CD14-positive monocyte (primary cell): ENCODE results near the gene RIMS1. TPM values are rescaled to one million over a fixed set of nuclear protein-coding genes. Genes with fewer than 3 reads are reported as not detected.

Source experiments
- DNase-seq, 3 donors: peaks; one replicate each; pipeline ENCODE4 v3.0.0-alpha.2; 2011 to 2022
- H2AFZ ChIP-seq: 2 replicates; pipeline ENCODE4 v1.6.0; 2012; ENCODE audit warnings: mild to moderate bottlenecking, low read depth, low read length, inconsistent platforms; ENCODE audit not compliant: insufficient read depth, poor library complexity, severe bottlenecking
- H3K27ac ChIP-seq, 2 donors: 1 replicate in 1 of 2; 2 replicates in 1 of 2; pipeline ENCODE4 v1.5.1; 2012 to 2013; ENCODE audit warnings: low read length in 2 of 2, control low read depth in 1 of 2, inconsistent platforms in 1 of 2, low read depth in 1 of 2, mild to moderate bottlenecking in 1 of 2
- H3K27me3 ChIP-seq, 2 donors: one replicate each; pipeline versions ENCODE4 v1.6.0 to v1.6.1; 2011 to 2013; ENCODE audit warnings: low read length in 2 of 2; ENCODE audit not compliant: control insufficient read depth in 2 of 2, insufficient read depth in 2 of 2
- H3K36me3 ChIP-seq, 2 donors: replicated peaks in 1 of 2; 1 replicate in 1 of 2; 2 replicates in 1 of 2; pipeline versions ENCODE4 v1.5.1 to v1.6.1; 2012 to 2013; ENCODE audit warnings: low read length in 2 of 2, control low read depth in 1 of 2, inconsistent platforms in 1 of 2, mild to moderate bottlenecking in 1 of 2; ENCODE audit not compliant: insufficient read depth in 2 of 2, control insufficient read depth in 1 of 2
- H3K4me1 ChIP-seq, 2 donors: 1 replicate in 1 of 2; 2 replicates in 1 of 2; pipeline versions ENCODE4 v1.5.1 to v1.6.1; 2012 to 2013; ENCODE audit warnings: low read length in 2 of 2, control low read depth in 1 of 2, inconsistent platforms in 1 of 2, mild to moderate bottlenecking in 1 of 2, moderate library complexity in 1 of 2; ENCODE audit not compliant: insufficient read depth in 2 of 2, control insufficient read depth in 1 of 2
- H3K4me2 ChIP-seq: replicated peaks from 2 replicates; pipeline ENCODE3; 2012; ENCODE audit warnings: low read length, moderate library complexity, mild to moderate bottlenecking; ENCODE audit not compliant: poor library complexity, severe bottlenecking; ENCODE audit errors: extremely low read depth
- H3K4me3 ChIP-seq, 3 experiments: fragments of 200-600 bp in 1 of 3; sonication (generic) in 1 of 3; replicated peaks in 1 of 3; 1 replicate in 2 of 3; 2 replicates in 1 of 3; pipeline ENCODE4 v1.5.1; 2011 to 2013; ENCODE audit warnings: low read length in 3 of 3, mild to moderate bottlenecking in 3 of 3, control low read depth in 2 of 3, low read depth in 2 of 3, inconsistent platforms in 1 of 3, moderate library complexity in 1 of 3
- H3K79me2 ChIP-seq: 2 replicates; pipeline ENCODE4 v1.6.0; 2012; ENCODE audit warnings: mild to moderate bottlenecking, control low read depth, inconsistent platforms, low read length, moderate library complexity; ENCODE audit not compliant: insufficient read depth
- H3K9ac ChIP-seq: 2 replicates; pipeline ENCODE4 v1.6.0; 2017; ENCODE audit warnings: low read length, mild to moderate bottlenecking; ENCODE audit not compliant: insufficient read depth, poor library complexity, severe bottlenecking
- H3K9me3 ChIP-seq, 2 donors: replicated peaks in 1 of 2; 1 replicate in 1 of 2; 2 replicates in 1 of 2; pipeline versions ENCODE4 v1.5.1 to v1.6.1; 2012 to 2013; ENCODE audit warnings: low read length in 2 of 2, control low read depth in 1 of 2; ENCODE audit not compliant: control insufficient read depth in 1 of 2, insufficient read depth in 1 of 2
- H4K20me1 ChIP-seq: 2 replicates; pipeline ENCODE4 v1.6.0; 2012; ENCODE audit warnings: mild to moderate bottlenecking, low read length, control low read depth, moderate library complexity; ENCODE audit not compliant: insufficient read depth
- H3K27ac Mint-ChIP-seq, 7 donors: one replicate each; pipeline ENCODE4 v1.8.0; 2020; ENCODE audit warnings: mild to moderate bottlenecking in 7 of 7, mixed read lengths in 7 of 7, moderate library complexity in 6 of 7, inconsistent platforms in 2 of 7
- H3K27me3 Mint-ChIP-seq, 3 donors: one replicate each; pipeline ENCODE4 v1.8.0; 2021 to 2022; ENCODE audit warnings: low read depth in 3 of 3, mild to moderate bottlenecking in 3 of 3, mixed read lengths in 3 of 3, moderate library complexity in 3 of 3, inconsistent platforms in 1 of 3
- H3K36me3 Mint-ChIP-seq, 2 donors: one replicate each; pipeline ENCODE4 v1.8.0; 2020; ENCODE audit warnings: mixed read lengths in 2 of 2, inconsistent platforms in 1 of 2, mild to moderate bottlenecking in 1 of 2
- H3K4me1 Mint-ChIP-seq: one replicate; pipeline ENCODE4 v1.8.0; 2020; ENCODE audit warnings: mild to moderate bottlenecking, mixed read lengths
- H3K4me3 Mint-ChIP-seq, 2 donors: one replicate each; pipeline ENCODE4 v1.8.0; 2020; ENCODE audit warnings: mild to moderate bottlenecking in 2 of 2, mixed read lengths in 2 of 2, moderate library complexity in 1 of 2
- H3K9me3 Mint-ChIP-seq, 7 donors: one replicate each; pipeline ENCODE4 v1.8.0; 2020 to 2022; ENCODE audit warnings: mixed read lengths in 7 of 7, mild to moderate bottlenecking in 6 of 7, moderate library complexity in 6 of 7, inconsistent platforms in 2 of 7
- CTCF ChIP-seq: fragments of 200-600 bp; IDR thresholded peaks from one replicate; pipeline ENCODE4 v1.8.0; 2022; ENCODE audit warnings: antibody characterized with exemption, mild to moderate bottlenecking
- WGBS: methylation state at CpG from one replicate; pipeline ENCODE4 v1.1.5; 2013; ENCODE audit warnings: missing lambda C conversion rate; ENCODE audit not compliant: insufficient coverage; 5-methylcytosine and 5-hydroxymethylcytosine counted together
- intact Hi-C, 2 donors: fragments of 100-400 bp; cut with micrococcal nuclease; formaldehyde crosslinking; loops; one replicate each; pipeline versions ENCODE4 v1.15.0 to v1.15.1; 2023
- polyA plus RNA-seq, 3 donors: library from polyadenylated mRNA; depleted of rRNA in 1 of 3; unstranded in 2 of 3; stranded (reverse) in 1 of 3; fragments of 300-500 nt in 2 of 3; fragments of >200 nt in 1 of 3; fragmentation: Illumina TruSeq in 2 of 3; gene quantifications; 1 replicate in 2 of 3; 2 replicates in 1 of 3; pipeline ENCODE4 v1.2.3, GENCODE V29; 2012 to 2021

Gene RIMS1
- polyA plus RNA-seq, 3 donors: not detected

- Mint-ChIP-seq H3K9me3 (peaks cover 0 to 2% (median 0%) of the 10 kb centered on the region in 7 donors), H3K36me3 (no peaks in the 10 kb centered on the region), H3K27me3 (peaks cover 0 to 13% (median 4%) of the 10 kb centered on the region in 3 donors), H3K27ac (no peak overlapping the region), H3K4me1 (no peaks in the 10 kb centered on the region), H3K4me3 (no peak overlapping the region)
- no peak overlapping the region for H2AFZ ChIP-seq
- H3K4me3 ChIP-seq: no peak overlapping the region
- H4K20me1 ChIP-seq: no peaks in the 10 kb centered on the region
- intact Hi-C loops: no loop called here
- H3K9me3 ChIP-seq: no peaks in the 10 kb centered on the region
- H3K36me3 ChIP-seq: no peaks in the 10 kb centered on the region
- H3K9ac ChIP-seq: no peak overlapping the region
- H3K4me1 ChIP-seq: no peaks in the 10 kb centered on the region
- DNase-seq: no peak
- no peaks in the 10 kb centered on the region for H3K79me2 ChIP-seq
- no peak overlapping the region for H3K4me2 ChIP-seq
- WGBS: 100% methylated on average over 2 of the region's 3 CpGs
- TF ChIP-seq CTCF: no peak
- H3K27me3 ChIP-seq: no peaks in the 10 kb centered on the region
- H3K27ac ChIP-seq: no peak overlapping the region
Observed at GRCh38 chr6:72374172-72374571, 487.8 kb downstream of the RIMS1 start.

GRCh38 chr6:72374857-72375256, 488.5 kb downstream of the RIMS1 start:
- Histone ChIP-seq H3K4me3 (no peak overlapping the region), H2AFZ (no peak overlapping the region), H3K36me3 (no peaks in the 10 kb centered on the region), H3K27ac (no peak overlapping the region), H3K4me2 (no peak overlapping the region), H4K20me1 (no peaks in the 10 kb centered on the region), H3K9ac (no peak overlapping the region), H3K4me1 (no peaks in the 10 kb centered on the region), H3K9me3 (no peaks in the 10 kb centered on the region), H3K27me3 (no peaks in the 10 kb centered on the region), H3K79me2 (no peaks in the 10 kb centered on the region)
- no peak for TF ChIP-seq CTCF
- Mint-ChIP-seq H3K4me3 (no peak overlapping the region), H3K9me3 (peaks cover 0 to 2% (median 0%) of the 10 kb centered on the region in 7 donors), H3K27ac (no peak overlapping the region), H3K27me3 (peaks cover 0 to 13% (median 6%) of the 10 kb centered on the region in 3 donors), H3K4me1 (no peaks in the 10 kb centered on the region), H3K36me3 (no peaks in the 10 kb centered on the region)
- no peak for DNase-seq
- 90% methylated on average over 4 of the region's 4 CpGs for WGBS
- intact Hi-C loops: no loop called here
